ENCODE measurements around the gene ZBTB4.

The ZBTB4 gene

GRCh38 chr17:7415784-7416183 lies 63.6 kb downstream of the ZBTB4 start:
- Histone ChIP-seq H3K27ac (replicated peaks) (no peak overlapping the region), H3K27me3 (ENCODE audit: insufficient read depth, poor library complexity, severe bottlenecking) (no peaks in the 10 kb centered on the region), H3K4me3 (replicated peaks; ENCODE audit: insufficient read depth, low read length) (no peak overlapping the region)
- DNase-seq (ENCODE audit: low read depth in 1 of 2, low spot score in 1 of 2), result no peak
- TF ChIP-seq CTCF (IDR thresholded peaks at IDR 0.05; ENCODE audit: insufficient read depth, low read length) (no peak), SPI1 (IDR thresholded peaks at IDR 0.05; ENCODE audit: borderline replicate concordance, low read depth) (no peak), GABPA (IDR thresholded peaks at IDR 0.05; ENCODE audit: low read depth) (no peak), POLR2AphosphoS5 (IDR thresholded peaks at IDR 0.05; ENCODE audit: low read depth) (no peak)
- TF ChIP-seq, protein P1, sequence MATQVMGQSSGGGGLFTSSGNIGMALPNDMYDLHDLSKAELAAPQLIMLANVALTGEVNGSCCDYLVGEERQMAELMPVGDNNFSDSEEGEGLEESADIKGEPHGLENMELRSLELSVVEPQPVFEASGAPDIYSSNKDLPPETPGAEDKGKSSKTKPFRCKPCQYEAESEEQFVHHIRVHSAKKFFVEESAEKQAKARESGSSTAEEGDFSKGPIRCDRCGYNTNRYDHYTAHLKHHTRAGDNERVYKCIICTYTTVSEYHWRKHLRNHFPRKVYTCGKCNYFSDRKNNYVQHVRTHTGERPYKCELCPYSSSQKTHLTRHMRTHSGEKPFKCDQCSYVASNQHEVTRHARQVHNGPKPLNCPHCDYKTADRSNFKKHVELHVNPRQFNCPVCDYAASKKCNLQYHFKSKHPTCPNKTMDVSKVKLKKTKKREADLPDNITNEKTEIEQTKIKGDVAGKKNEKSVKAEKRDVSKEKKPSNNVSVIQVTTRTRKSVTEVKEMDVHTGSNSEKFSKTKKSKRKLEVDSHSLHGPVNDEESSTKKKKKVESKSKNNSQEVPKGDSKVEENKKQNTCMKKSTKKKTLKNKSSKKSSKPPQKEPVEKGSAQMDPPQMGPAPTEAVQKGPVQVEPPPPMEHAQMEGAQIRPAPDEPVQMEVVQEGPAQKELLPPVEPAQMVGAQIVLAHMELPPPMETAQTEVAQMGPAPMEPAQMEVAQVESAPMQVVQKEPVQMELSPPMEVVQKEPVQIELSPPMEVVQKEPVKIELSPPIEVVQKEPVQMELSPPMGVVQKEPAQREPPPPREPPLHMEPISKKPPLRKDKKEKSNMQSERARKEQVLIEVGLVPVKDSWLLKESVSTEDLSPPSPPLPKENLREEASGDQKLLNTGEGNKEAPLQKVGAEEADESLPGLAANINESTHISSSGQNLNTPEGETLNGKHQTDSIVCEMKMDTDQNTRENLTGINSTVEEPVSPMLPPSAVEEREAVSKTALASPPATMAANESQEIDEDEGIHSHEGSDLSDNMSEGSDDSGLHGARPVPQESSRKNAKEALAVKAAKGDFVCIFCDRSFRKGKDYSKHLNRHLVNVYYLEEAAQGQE (IDR thresholded peaks at IDR 0.05; ENCODE audit: insufficient replicate concordance, low read depth), result no peak

DNA sequence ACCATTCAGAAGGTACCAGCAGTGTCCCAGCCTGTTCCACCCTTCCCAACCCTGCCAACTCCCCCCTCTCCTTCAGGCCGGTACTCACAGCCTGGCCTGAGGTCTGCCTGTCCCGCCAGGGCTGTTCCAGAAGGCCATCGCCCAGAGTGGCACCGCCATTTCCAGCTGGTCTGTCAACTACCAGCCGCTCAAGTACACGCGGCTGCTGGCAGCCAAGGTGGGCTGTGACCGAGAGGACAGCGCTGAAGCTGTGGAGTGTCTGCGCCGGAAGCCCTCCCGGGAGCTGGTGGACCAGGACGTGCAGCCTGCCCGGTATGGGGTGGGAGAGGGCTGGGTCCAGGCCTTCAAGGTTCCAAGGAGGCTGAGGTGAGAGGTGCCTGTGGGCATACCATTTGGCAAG lies 64.6 kb downstream of the ZBTB4 start:
- no peak for TF ChIP-seq GABPA (IDR thresholded peaks at IDR 0.05; ENCODE audit: low read depth)
- no peak for TF ChIP-seq CTCF (IDR thresholded peaks at IDR 0.05; ENCODE audit: insufficient read depth, low read length)
- TF ChIP-seq SPI1 (IDR thresholded peaks at IDR 0.05; ENCODE audit: borderline replicate concordance, low read depth), result no peak
- TF ChIP-seq POLR2AphosphoS5 (IDR thresholded peaks at IDR 0.05; ENCODE audit: low read depth), result no peak
- TF ChIP-seq, protein P1 (IDR thresholded peaks at IDR 0.05; ENCODE audit: insufficient replicate concordance, low read depth), result no peak
- H3K27ac ChIP-seq (replicated peaks), result no peak overlapping the region
- H3K4me3 ChIP-seq (replicated peaks; ENCODE audit: insufficient read depth, low read length), result no peak overlapping the region
- DNase-seq (ENCODE audit: low read depth in 1 of 2, low spot score in 1 of 2), result no peak
- no peaks in the 10 kb centered on the region for H3K27me3 ChIP-seq (ENCODE audit: insufficient read depth, poor library complexity, severe bottlenecking)

DNA sequence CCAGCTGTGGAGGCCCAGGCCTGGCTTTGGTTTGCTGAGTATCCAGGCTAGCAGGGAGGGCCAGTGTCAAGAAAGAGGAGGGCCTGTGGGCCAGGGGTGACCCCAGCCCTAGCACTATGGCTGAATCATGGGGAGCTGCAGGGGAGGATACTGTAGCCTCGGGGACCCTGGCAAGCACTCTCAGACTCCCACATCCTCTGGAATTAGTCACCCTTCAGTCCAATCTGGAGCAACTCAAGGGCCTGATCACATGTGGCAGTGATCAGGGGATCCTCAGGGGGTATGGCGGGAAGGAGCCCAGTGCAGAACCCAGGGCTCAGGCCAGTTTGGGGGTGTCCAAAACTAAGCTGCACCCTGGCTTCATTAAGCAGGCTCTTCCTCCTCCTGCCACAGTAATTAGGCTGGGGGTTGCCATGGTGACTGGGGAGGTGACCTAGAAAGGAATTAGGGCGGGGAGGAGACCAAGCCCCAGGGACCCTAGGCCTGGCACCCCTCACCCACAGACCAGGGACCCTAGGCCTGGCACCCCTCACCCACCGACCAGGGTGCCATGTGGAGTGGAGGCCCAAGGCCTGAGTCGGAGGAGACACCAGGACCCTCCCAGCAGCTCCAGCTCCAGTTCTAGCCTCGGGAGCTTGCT lies 66.0 kb downstream of the ZBTB4 start:
- Histone ChIP-seq H3K27me3 (ENCODE audit: insufficient read depth, poor library complexity, severe bottlenecking) (peaks cover 2% of the 10 kb centered on the region), H3K4me3 (replicated peaks; ENCODE audit: insufficient read depth, low read length) (no peak overlapping the region), H3K27ac (replicated peaks) (no peak overlapping the region)
- TF ChIP-seq SPI1 (IDR thresholded peaks at IDR 0.05; ENCODE audit: borderline replicate concordance, low read depth) (no peak), GABPA (IDR thresholded peaks at IDR 0.05; ENCODE audit: low read depth) (no peak), POLR2AphosphoS5 (IDR thresholded peaks at IDR 0.05; ENCODE audit: low read depth) (no peak), CTCF (IDR thresholded peaks at IDR 0.05; ENCODE audit: insufficient read depth, low read length) (no peak)
- TF ChIP-seq, protein P1 (IDR thresholded peaks at IDR 0.05; ENCODE audit: insufficient replicate concordance, low read depth), result no peak
- no peak for DNase-seq (ENCODE audit: low read depth in 1 of 2, low spot score in 1 of 2)

Data from HL-60 (cell line).